MCF 10A (cell line): ENCODE data around the gene PTH2. TPM values are rescaled to one million over a fixed set of nuclear protein-coding genes. Genes with fewer than 3 reads are reported as not detected.
A peak's percentile ranks its signal among the peaks of the same experiment; 100 is the strongest.

Source experiments
- BruUV-seq: library from RNA; stranded (reverse); fragments of 400-500 nt; replicated peaks from 2 replicates; lab custom pipeline; 2021; lab: Mats Ljungman, UMichigan
- CTCF ChIA-PET: fragments of 300-600 bp; sonication (Branson Sonifier 250); formaldehyde crosslinking; extraction: SDS; loops from one replicate; lab custom pipeline; 2021; ENCODE audit warnings: antibody characterized with exemption, inconsistent platforms; lab: Yijun Ruan, JAX
- POLR2A ChIA-PET: fragments of 300-600, 350-650 bp; sonication (Branson Sonifier 250); formaldehyde crosslinking; extraction: SDS; loops from one replicate; lab custom pipeline; 2020; ENCODE audit warnings: antibody characterized with exemption, inconsistent platforms; lab: Yijun Ruan, JAX
- DNase-seq: peaks from one replicate; pipeline ENCODE4 v3.0.0-alpha.2; 2018; ENCODE audit not compliant: unreplicated experiment
- H3K27ac Mint-ChIP-seq: one replicate; pipeline ENCODE4 v1.8.0; 2022; ENCODE audit warnings: mild to moderate bottlenecking, low read depth, mixed read lengths; ENCODE audit not compliant: unreplicated experiment
- H3K27me3 Mint-ChIP-seq: one replicate; pipeline ENCODE4 v1.8.0; 2022; ENCODE audit warnings: mixed read lengths; ENCODE audit not compliant: insufficient read depth, unreplicated experiment
- H3K36me3 Mint-ChIP-seq: one replicate; pipeline ENCODE4 v1.8.0; 2022; ENCODE audit warnings: mild to moderate bottlenecking, moderate library complexity, mixed read lengths; ENCODE audit not compliant: insufficient read depth, unreplicated experiment
- H3K4me1 Mint-ChIP-seq: one replicate; pipeline ENCODE4 v1.8.0; 2022; ENCODE audit warnings: mixed read lengths; ENCODE audit not compliant: insufficient read depth, unreplicated experiment
- H3K4me3 Mint-ChIP-seq: one replicate; pipeline ENCODE4 v1.8.0; 2022; ENCODE audit warnings: mild to moderate bottlenecking, moderate library complexity, mixed read lengths; ENCODE audit not compliant: unreplicated experiment
- H3K9me3 Mint-ChIP-seq: one replicate; pipeline ENCODE4 v1.8.0; 2022; ENCODE audit warnings: mixed read lengths; ENCODE audit not compliant: unreplicated experiment
- CTCF ChIP-seq: fragments of 200-600 bp; IDR thresholded peaks from one replicate; pipeline ENCODE4 v1.8.0; 2022; ENCODE audit warnings: antibody characterized with exemption, mild to moderate bottlenecking; ENCODE audit not compliant: unreplicated experiment
- intact Hi-C: fragments of 100-400 bp; cut with micrococcal nuclease; formaldehyde crosslinking; loops from 2 replicates; pipeline ENCODE4 v1.14.1; 2022
- total RNA-seq: library from RNA; stranded (reverse); gene quantifications from 2 replicates; pipeline ENCODE4 v1.2.3, GENCODE V29; 2022

PTH2 gene
- total RNA-seq, 1 experiment from 2014 or later = not detected

DNA sequence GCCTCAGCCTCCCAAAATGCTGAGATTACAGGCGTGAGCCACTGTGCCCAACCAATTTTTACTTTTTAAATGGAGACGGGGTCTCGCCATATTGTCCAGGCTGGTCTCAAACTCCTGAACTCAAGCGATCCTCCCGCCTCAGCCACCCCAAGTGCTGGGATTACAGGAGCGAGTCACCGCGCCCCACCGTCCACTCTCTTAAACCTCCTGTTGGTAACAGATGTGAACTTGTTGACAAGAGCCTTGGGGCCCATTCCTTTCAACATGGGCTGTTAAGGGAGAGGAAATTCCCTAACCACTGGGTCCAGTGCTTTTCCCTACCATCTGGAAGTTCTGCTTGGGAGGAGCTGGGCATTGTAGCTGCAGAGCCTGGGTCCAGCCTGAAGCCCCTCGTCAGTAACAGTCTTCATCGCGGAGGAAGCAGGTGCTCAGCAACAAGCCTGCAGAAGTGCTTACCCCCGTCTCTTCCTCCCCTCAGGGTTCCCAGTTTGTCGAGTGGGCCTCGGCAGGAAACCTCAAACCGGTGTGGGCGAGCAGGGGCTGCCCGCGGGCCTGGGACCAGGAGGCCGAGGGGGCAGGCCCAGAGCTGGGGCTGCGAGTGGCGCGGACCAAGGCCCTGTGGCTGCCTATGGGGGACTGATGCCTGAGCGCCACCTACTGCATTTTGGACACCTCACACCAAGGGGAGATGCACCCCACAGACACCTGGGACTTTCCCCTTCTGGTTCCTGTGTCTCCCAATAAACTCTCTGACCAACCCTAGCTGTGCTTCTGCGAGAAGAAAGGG, 46.8 kb upstream of the PTH2 start:
- no peaks in the 10 kb centered on the region for H3K9me3 Mint-ChIP-seq
- intact Hi-C loops = no loop called here
- ChIA-PET CTCF (interaction anchor here (0.7 to 1.0 kb wide), 3 partner anchors 25 to 100 kb away, joined by 3 to 4 read pairs (median 3); no protein-coding TSS in a partner anchor), POLR2A (interaction anchor here (1.5 kb wide), 1 partner anchor 16 kb away, joined by 5 read pairs; no protein-coding TSS in a partner anchor)
- DNase-seq = no peak
- no peak overlapping the region for H3K4me3 Mint-ChIP-seq
- BruUV-seq = no TSS peak
- H3K27ac Mint-ChIP-seq = no peak overlapping the region
- peak; percentile 7 for TF ChIP-seq CTCF
- H3K4me1 Mint-ChIP-seq = peaks cover 8% of the 10 kb centered on the region
- peaks cover 5% of the 10 kb centered on the region for H3K36me3 Mint-ChIP-seq
- H3K27me3 Mint-ChIP-seq = peaks cover 4% of the 10 kb centered on the region

- peak; percentile 68 for DNase-seq
- Mint-ChIP-seq H3K4me1 (peaks cover 8% of the 10 kb centered on the region), H3K9me3 (no peaks in the 10 kb centered on the region), H3K27ac (no peak overlapping the region), H3K27me3 (no peaks in the 10 kb centered on the region), H3K4me3 (no peak overlapping the region), H3K36me3 (peaks cover 5% of the 10 kb centered on the region)
- TF ChIP-seq CTCF = no peak
- no TSS peak for BruUV-seq
- CTCF ChIA-PET = interaction anchor here (1.7 kb wide), 1 partner anchor 77 kb away, joined by 3 read pairs; no protein-coding TSS in a partner anchor
- intact Hi-C loops = no loop called here
- POLR2A ChIA-PET = no interaction called here
Observed at GRCh38 chr19:49468746-49469447, 45.7 kb upstream of the PTH2 start.

DNA sequence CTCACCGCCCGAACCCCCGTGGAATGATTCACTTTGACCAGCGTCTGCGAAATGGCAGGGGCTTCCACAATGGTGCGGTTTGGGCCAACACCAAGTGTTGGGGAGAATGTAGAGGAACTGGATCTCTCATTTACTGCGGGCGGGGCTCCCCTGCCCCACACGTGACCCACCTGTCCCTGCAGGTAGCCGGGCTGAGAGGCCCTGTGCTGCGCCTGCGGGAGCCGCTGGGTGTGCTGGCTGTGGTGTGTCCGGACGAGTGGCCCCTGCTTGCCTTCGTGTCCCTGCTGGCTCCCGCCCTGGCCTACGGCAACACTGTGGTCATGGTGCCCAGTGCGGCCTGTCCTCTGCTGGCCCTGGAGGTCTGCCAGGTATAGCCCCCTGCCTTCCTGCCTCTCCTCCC, 45.0 kb upstream of the PTH2 start:
- H3K9me3 Mint-ChIP-seq = no peaks in the 10 kb centered on the region
- H3K27me3 Mint-ChIP-seq = no peaks in the 10 kb centered on the region
- H3K4me3 Mint-ChIP-seq = no peak overlapping the region
- intact Hi-C loops = no loop called here
- POLR2A ChIA-PET = no interaction called here
- DNase-seq = no peak
- peaks cover 8% of the 10 kb centered on the region for H3K4me1 Mint-ChIP-seq
- CTCF ChIA-PET = interaction anchor here (0.7 to 1.7 kb wide), 2 partner anchors 78 to 406 kb away, joined by 3 read pairs; no protein-coding TSS in a partner anchor
- no TSS peak for BruUV-seq
- H3K27ac Mint-ChIP-seq = no peak overlapping the region
- peaks cover 5% of the 10 kb centered on the region for H3K36me3 Mint-ChIP-seq
- TF ChIP-seq CTCF = no peak

- Mint-ChIP-seq H3K4me3 (no peak overlapping the region), H3K36me3 (peaks cover 3% of the 10 kb centered on the region), H3K4me1 (peaks cover 8% of the 10 kb centered on the region), H3K9me3 (no peaks in the 10 kb centered on the region), H3K27ac (no peak overlapping the region), H3K27me3 (no peaks in the 10 kb centered on the region)
- BruUV-seq = no TSS peak
- no peak for DNase-seq
- no peak for TF ChIP-seq CTCF
- CTCF ChIA-PET = interaction anchor here (1.2 kb wide), 1 partner anchor 8 kb away, joined by 5 read pairs; the partner anchor contains the start of gene FLT3LG
- intact Hi-C loops = no loop called here
- POLR2A ChIA-PET = no interaction called here
Observed at GRCh38 chr19:49465371-49465770, 42.1 kb upstream of the PTH2 start.
